ENCODE data around the gene SLC12A6.
"Not testable (repeated sequence)": the region's sequence is repeated elsewhere in the genome, so short reads cannot be mapped to it uniquely, and the experiment has no call there.

Gene SLC12A6

GRCh38 chr15:34248190-34248589 is 89.4 kb downstream of the SLC12A6 start:
- no peak for DNase-seq

- DNase-seq = no peak
Observed at GRCh38 chr15:34246276-34246976, 91.2 kb downstream of the SLC12A6 start.

DNA sequence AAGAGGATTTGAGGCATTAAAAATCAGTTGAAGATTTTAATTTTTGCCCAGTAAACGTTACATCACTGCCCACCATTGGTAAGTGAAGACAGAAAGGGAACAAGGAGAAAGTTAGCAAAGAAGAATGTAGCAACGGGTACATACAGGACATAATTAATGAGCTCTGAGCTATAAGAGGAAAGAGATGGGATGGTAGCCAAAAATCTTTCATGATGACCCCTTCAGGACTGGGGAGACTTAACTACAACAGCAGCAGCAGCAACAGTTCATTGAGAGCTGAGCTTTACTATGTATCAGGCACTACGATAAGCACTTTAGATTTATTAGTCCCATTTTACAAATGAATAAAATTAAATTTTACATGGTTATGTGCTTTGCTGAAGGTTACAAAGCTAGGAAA is 94.4 kb downstream of the SLC12A6 start:
- DNase-seq = no peak

DNA sequence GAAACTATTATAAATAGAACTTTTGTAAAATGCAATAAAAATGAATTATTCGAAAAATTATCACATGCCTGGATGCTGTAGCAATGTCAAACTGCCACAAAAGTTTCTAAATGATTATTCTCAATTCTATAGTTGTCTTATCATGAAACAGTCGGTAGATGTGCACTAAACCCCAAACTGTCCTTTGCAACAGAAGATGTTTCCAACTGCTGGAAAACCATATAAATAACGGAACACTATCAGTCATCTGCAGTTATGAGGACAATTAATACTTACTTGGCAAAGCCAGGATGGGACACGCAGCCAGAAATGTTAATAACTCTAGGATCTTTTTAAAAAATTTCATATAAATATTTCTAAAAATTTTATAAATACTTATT is 95.3 kb downstream of the SLC12A6 start:
- DNase-seq = no peak

DNA sequence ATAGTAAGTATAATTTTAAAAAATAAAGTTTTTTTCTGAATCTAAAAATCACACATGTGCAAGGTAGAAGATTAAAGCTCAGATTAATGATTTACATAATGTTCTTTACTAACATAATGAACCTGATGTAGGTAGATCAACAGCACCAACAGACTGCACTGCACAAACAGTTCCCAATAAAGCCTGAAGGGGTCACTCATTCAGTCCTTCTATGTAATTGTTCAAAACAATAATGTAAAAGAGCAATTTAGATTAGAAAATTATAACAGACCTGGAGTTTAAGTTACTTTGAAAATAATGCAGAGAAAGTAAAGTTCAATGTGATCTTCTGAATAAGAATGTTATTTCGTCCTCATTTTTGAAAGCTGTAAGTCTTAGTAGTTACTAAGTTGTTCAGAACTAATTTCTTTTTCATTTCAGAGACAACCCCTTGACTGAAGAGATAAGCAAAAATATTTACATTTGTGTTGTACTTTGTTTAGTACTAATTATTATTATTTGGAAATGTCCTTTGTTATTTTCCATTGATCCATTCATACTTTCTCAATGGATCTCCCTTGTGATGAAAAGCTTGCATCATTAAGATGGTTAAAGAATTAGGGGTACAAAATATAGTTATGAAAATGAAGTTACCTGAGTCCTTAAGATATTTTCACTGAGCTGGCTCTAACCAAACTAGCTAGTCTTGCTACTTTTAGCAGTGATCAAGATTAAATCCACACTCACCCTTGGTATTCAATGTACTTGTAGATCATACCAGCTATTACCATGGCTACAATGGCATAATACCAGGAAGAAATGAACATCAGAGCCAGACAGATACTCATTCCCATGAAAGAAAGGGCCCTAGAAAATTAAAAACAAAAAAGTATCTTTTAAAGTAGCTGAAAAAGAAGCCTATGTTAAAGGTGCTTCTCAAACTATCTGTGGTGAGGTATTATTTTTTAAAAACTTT is 95.9 kb downstream of the SLC12A6 start:
- DNase-seq = peak; percentile 72

DNA sequence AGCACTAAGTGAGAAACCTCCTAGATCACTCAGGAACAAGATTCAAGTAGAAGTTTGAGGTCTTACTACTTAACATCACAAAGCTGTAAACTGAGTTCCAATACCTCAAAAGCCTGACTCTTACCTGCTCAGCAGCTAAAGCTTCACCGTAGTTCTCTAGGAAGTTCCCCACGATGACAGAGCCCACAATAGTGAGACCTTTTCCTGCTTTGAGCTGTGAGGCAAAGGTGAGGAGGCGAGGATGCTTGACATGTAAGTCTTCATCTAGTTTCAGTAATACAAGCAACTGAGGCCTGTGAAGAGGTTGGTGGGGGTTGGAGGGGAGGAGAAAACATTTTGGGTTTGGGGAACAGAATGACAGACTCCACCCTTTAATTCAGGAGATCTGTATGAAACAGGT is 97.0 kb downstream of the SLC12A6 start:
- DNase-seq = no peak

DNA sequence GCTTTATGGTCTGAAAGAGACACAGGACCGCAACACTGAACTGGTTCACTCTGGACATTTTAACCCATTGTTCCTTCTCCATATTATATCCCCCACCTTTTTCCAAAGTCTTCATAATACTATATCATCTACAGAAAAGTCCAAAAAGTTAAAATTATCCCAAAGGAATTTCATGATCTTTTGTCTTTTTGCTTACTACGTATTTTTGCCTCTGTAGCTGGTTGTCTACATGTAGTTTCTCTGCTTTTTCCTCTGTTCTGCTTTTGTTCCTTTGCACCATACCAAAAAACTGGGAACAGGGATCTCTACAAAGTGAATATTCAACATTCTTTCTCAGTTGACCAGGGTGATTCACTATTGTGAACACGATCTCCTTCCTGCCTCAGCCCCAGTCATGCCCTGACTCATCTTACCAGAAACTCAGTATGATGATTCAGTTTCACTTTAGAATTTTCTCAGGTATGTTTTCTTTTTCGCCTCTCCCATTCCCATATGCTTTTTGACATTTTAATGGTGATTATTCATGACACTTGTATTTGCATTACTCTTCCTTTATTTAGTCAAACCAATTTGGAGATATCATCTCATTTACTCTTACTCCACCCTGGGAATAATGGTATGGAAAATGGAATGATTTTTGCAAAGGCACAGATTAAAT is 98.3 kb downstream of the SLC12A6 start:
- no peak for DNase-seq

DNA sequence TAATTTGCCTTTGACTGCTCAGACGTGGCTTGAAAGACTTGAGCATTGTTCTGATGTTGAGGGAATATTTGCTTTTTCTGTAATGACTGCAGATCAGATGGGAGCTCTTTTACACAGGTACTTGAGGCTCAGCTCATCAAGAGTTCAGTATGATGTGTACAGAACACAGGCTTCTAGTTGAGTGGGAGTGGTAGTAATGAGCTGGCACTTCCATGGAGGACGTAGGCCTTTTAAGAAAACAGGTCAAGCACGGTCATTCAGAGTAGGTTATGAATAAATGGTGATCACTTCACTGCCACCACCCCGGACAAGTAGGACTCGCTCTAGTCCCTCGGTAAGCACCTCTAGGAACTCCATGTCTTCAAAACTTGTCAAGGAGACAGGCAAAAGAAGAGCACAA is 104.0 kb downstream of the SLC12A6 start:
- DNase-seq = no peak

DNA sequence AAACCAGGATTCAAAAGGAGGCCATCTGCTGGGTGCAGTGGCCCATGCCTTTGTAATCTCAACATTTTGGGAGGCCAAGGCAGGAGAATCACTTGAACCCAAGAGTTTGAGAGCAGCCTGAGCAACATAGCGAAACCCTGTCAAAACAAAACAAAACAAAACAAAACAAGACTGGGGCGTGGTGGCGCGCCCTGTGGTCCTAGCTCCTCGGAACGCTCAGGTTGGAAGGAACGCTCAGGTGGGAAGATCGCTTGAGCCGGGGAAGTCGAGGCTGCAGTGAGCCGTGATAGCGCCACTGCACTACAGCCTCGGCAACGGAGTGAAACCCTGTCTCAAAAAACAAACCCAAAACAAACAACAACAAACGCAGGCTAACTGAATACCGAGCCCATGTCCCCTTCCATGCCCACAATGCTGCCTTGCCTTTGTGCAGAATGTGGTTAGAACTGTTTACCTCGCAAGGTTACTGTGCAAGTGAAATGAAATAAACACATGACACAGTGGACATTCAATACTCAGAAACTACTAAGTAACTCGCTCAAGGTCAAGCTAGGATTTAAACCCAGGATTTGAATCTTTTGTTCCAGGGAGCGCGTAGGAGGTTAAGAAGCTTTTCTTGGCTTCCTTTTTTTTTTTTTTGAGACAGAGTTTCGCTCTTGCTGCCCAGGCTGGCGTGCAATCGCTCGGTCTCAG is 113.5 kb downstream of the SLC12A6 start:
- DNase-seq = no peak

GRCh38 chr15:34217587-34218225 is 119.9 kb downstream of the SLC12A6 start:
- no peak for DNase-seq

GRCh38 chr15:34216527-34217270 is 120.9 kb downstream of the SLC12A6 start:
- DNase-seq = no peak

- DNase-seq = no peak
Observed at GRCh38 chr15:34214135-34214534, 123.4 kb downstream of the SLC12A6 start.

- no peak for DNase-seq
Observed at GRCh38 chr15:34213690-34214089, 123.9 kb downstream of the SLC12A6 start.

- peak; percentile 96 for DNase-seq
Observed at GRCh38 chr15:34209421-34210282, 127.9 kb downstream of the SLC12A6 start, which contains the start of gene KATNBL1. TSS of gene KATNBL1 (minus strand) at chr15:34210096. CDS start at chr15:34163676, 46,420 bp downstream.

DNA sequence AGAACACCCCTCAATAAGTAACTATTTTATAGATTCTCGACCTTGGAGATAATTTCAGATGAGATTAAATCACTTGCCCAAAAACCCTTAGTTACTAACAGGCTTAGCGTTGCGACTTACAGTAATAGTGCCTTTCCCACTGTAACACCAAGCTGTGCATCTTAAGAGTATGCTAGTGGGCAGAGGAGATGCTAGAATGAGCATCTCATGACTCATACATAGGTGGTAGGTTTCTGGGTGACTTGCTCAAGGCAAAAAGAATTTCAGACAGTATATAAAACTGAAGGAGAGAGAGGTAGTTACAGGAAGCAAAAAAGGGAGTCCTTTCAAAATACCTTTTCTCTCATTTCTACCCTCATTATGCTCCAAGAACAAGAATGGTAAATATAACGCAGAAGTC is 131.6 kb downstream of the SLC12A6 start:
- no peak for DNase-seq

DNA sequence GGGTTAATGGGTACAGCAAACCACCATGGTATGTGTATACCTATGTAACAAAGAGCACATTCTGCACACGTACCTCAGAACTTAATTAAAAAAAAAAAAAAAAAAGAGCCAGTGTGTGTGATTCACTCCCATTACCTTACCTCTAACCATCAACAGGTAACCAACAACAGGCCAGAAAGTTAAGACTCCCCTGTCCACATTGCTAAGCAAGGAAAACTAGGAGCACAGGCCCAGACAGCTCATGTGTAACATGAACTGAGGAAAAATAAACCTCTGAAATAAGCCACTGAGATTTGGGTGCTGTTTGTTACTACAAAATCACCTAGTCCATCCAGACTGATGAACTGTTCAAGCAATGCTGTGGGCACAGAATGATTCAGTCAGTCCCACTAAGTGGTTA is 133.6 kb downstream of the SLC12A6 start:
- no peak for DNase-seq

DNA sequence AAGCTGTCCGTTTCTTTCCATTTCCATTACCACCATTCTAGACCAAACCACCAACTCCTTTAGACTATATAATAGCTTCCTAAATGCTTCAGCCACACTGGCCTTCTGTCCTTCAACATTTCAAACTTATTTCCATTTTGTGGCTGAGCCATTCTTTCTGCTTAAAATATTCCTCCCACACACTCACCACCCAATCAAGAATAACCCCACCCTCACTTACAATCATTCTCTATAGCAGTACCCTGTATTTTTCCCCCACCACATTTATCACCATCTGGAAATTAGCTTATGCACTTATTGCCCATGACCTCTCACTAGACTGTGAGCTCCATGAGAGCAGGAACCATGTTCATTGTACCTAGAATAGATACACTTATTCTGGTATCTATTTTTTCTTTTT is 134.3 kb downstream of the SLC12A6 start:
- no peak for DNase-seq

GRCh38 chr15:34193272-34193671 is 144.3 kb downstream of the SLC12A6 start:
- not testable (repeated sequence) for DNase-seq

DNA sequence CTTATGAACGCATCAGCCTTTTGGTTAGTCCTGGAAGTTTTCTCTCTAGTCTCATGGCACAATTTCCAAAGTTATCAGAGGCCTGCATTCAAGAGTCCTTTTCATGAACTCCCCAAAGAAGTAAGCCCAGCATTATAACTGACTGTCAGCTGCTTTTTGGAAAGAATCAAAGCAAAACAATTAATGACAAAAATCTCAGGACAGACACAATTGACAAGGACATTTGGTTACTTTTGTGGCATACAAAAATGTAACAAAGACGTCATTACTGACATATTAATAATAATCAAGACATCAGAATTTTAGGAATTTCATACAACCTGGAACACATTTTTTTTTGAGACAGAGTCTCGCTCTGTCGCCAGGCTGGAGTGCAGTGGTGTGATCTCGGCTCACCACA is 148.9 kb downstream of the SLC12A6 start:
- no peak for DNase-seq

- no peak for DNase-seq
Observed at GRCh38 chr15:34185666-34186065, 151.9 kb downstream of the SLC12A6 start.

- no peak for DNase-seq
Observed at GRCh38 chr15:34182942-34183341, 154.6 kb downstream of the SLC12A6 start.
